22Rv1 (cell line): ENCODE results near the gene ZNF394.
"Not testable (repeated sequence)": the region's sequence is repeated elsewhere in the genome, so short reads cannot be mapped to it uniquely, and the experiment has no call there.

Experiments
- H3K27ac ChIP-seq: fragments of 450-650 bp; 2 replicates; pipeline ENCODE4 v1.5.1; 2017
- ZFX ChIP-seq: fragments of 450-650 bp; IDR thresholded peaks from 2 replicates; pipeline ENCODE4 v1.6.1; 2017; ENCODE audit warnings: antibody characterized with exemption, borderline replicate concordance
- TF ChIP-seq, protein P1 (sequence below): fragments of 450-650 bp; IDR thresholded peaks from 2 replicates; pipeline ENCODE4 v1.5.1; 2017; ENCODE audit warnings: mild to moderate bottlenecking

Gene ZNF394

DNA sequence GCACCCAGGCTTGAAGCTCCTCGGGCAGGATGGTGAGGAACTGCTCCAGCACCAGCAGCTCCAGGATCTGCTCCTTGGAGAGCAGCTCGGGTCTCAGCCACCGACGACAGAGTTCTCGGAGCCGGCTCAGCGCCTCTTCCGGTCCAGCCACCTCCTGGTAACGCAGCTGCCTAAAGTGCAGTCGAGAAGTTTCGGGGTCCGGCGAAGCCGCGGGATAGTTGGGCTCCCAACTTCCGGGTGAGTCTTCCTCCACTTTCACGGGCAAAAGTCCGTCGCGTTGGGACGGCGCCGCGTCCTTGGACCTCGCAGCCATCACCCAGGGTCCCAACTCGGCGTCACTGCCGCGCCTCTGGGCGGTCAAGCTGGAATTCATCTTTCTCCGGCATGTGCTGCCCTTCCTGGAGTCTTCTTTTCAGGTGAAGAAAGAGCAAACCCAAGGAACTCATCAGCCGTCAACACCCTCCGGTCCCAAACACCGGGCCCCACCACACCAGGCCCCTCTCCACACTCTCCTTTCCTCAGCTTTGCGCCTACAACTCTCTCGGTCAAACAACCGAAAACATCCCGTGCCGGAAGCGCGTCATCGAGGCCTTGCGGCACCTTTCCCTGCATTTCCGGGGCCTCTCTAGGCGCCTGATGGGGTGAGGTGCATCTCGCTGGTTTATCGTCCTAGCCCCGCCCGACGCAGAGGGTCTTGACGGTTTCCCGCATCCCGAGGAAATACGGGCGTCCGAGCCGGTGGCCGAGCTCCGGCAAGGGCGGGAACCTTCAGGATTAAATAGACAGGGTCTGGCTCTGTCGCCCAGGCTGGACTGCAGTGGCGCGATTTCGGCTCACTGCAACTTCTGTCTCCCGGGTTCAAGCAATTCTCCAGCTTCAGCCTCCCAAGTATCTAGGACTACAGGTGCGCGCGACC, at the start of gene ZNF394:
TSS of gene ZNF394 (minus strand) at position 561 of the 916 bp plus-strand sequence. CDS start at position 373, 188 bp downstream.
- TF ChIP-seq, protein P1, sequence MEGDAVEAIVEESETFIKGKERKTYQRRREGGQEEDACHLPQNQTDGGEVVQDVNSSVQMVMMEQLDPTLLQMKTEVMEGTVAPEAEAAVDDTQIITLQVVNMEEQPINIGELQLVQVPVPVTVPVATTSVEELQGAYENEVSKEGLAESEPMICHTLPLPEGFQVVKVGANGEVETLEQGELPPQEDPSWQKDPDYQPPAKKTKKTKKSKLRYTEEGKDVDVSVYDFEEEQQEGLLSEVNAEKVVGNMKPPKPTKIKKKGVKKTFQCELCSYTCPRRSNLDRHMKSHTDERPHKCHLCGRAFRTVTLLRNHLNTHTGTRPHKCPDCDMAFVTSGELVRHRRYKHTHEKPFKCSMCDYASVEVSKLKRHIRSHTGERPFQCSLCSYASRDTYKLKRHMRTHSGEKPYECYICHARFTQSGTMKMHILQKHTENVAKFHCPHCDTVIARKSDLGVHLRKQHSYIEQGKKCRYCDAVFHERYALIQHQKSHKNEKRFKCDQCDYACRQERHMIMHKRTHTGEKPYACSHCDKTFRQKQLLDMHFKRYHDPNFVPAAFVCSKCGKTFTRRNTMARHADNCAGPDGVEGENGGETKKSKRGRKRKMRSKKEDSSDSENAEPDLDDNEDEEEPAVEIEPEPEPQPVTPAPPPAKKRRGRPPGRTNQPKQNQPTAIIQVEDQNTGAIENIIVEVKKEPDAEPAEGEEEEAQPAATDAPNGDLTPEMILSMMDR = peak; percentile 11; the same call in 1 of the 2 replicates
- TF ChIP-seq ZFX = no peak
- peak within 1 kb of the TSS; percentile 84 for H3K27ac ChIP-seq

DNA sequence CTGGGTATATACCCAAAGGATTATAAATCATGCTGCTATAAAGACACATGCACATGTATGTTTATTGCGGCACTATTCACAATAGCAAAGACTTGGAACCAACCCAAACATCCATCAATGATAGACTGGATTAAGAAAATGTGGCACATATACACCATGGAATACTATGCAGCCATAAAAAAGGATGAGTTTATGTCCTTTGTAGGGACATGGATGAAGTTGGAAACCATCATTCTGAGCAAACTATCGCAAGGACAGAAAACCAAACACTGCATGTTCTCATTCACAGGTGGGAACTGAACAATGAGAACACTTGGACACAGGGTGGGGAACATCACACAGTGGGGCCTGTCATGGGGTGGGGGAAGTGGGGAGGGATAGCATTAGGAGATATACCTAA, 49.5 kb upstream of the ZNF394 start:
- H3K27ac ChIP-seq = not testable (repeated sequence)

DNA sequence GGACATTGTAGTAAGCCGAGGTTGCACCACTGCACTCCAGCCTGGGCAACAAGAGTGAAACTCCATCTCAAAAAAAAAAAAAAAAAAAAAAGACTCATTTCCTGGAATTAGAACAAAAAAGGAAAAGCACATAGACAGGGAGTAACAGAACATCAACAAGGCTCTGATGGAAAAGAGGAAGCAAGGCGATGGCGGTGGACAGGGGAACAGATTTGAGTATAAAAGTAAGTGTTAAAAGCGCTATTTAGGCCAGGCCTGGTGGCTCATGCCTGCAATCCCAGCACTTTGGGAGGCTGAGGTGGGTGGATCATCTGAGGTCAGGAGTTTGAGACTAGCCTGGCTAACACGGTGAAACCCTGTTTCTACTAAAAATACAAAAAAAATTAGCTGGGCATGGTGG, 45.2 kb upstream of the ZNF394 start:
- H3K27ac ChIP-seq = not testable (repeated sequence)

DNA sequence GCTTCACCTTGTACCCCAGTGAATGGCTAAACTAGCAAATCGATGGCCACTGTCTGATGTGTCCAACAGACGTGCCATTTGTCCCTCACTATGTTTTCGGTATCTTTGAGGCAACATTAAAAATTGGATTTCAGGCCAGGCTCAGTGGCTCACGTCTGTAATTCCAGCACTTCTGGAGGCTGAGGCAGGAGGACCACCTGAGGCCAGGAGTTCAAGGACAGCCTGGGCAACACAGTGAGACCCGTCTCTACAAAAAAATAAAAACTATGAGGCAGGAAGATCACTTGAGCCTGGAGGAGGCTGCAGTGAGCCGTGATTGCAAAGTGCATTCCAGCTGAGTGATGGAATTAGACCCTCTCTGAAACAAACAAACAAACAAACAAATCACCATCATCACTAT, 43.8 kb upstream of the ZNF394 start:
- TF ChIP-seq, protein P1 = no peak
- TF ChIP-seq ZFX = no peak
- H3K27ac ChIP-seq = no peak overlapping the region

DNA sequence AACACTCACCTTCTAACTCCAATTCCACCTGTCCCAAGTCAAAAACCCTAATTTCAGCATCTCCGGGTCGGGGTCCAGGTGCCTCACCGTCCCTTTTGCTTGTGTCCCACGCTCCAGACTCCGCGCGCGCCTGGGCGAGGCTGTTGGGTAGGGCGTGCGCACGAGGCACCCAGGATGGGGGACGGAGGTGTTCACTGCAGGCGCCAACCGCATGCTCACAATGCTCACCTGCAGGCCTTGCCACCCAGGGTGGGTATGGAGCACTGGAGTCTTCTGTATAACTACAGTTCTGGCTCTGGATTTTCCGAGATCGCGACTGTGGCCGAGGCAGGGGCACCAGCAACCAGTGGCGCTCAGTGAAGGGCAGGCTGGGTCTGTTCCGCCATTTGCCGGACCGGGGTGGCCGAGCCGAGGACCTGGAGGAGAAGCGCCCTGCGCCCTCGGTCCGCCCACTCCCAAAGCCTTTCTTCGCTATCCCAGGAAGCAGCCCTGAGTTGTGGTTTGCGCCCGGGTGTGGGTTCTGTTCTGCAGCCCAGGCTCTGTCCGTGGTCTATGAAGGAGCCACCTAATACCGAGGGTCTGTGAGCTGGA, 43.1 kb upstream of the ZNF394 start:
- no peak overlapping the region for H3K27ac ChIP-seq
- no peak for TF ChIP-seq ZFX
- TF ChIP-seq, protein P1 = no peak

DNA sequence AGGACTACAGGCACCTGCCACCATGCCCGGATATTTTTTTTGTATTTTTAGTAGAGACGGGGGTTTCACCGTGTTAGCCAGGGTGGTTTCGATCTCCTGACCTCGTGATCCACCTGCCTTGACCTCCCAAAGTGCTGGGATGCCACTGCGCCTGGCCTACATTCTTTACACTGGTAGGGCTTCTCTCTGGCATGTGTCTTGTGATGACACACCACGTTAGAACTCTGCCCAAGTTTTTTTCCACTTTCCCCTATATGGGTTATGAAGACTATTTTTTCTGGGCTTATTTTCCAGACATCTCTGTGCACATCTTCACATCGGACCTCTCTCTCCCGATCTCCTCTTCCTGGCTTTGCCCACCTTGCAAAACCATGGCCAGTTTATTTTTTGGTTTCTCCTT, 41.1 kb upstream of the ZNF394 start:
- no peak for TF ChIP-seq ZFX
- TF ChIP-seq, protein P1 = no peak
- H3K27ac ChIP-seq = no peak overlapping the region

DNA sequence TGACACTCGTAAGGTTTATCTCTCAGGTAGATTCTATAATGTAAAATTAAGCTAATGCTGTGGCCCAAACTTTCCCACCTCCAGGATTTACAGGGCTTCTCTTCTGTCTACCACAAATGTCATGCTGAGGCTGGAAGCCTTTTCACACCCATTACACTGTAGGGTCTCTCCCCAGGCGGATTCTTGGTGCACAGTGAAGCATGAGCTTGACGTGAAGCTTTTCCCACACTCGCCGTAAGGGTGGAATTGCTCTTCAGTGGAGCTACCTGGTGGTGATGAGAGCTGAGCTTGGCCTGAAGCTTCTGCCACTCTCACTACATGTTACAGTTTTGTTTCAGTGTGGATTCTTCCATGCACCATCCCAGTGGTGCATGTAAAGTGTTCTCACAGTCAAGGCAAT, 40.5 kb upstream of the ZNF394 start:
- H3K27ac ChIP-seq = no peak overlapping the region
- TF ChIP-seq, protein P1 = no peak
- TF ChIP-seq ZFX = no peak

DNA sequence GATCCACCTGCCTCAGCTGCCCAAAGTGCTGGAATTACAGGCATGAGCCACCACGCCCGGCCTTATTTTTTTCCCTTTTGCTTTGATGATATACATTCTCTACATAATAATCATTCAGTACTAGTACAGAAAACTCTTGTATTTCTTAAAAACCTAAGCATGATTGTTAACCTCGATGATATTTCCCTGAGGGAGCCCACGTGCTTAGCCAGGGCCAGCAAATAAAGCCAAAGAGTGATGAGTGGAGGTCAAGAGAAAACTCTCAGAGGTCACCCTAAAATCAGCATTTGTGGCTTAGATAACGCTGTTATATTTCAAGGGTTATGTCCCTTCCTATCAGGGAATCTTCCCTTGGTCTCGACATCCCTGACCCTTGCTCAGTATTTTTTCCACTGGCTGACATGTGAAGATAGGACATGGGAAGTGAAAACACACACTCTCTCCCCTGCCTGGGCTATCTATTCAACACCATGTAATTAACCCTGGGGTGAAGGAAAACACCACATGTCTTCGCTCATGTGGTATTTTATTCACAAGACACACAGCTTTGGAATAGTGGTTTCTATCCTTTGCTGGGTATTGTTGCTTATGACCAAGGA, 39.2 kb upstream of the ZNF394 start:
- H3K27ac ChIP-seq = no peak overlapping the region
- no peak for TF ChIP-seq ZFX
- TF ChIP-seq, protein P1 = no peak
